ENCODE results near the gene HEXIM1. TPM values are rescaled to one million over a fixed set of nuclear protein-coding genes. Genes with fewer than 3 reads are reported as not detected.

HEXIM1 gene
- polyA plus RNA-seq, 3 donors from 2014 or later: 1.1 to 7.2 (median 3.0) TPM

- peaks cover 3 to 8% (median 6%) of the 10 kb centered on the region in 3 donors for H3K27me3 Mint-ChIP-seq (ENCODE audit: low read depth in 3 of 3)
- peak overlapping the region; percentile 23 to 74 (median 51) for H3K4me3 Mint-ChIP-seq
- peaks cover 28 to 35% of the 10 kb centered on the region in 2 donors for H3K4me1 Mint-ChIP-seq
- peak overlapping the region; percentile 86 to 97 (median 94) for H3K27ac Mint-ChIP-seq
- H3K9me3 Mint-ChIP-seq: no peaks in the 10 kb centered on the region
- DNase-seq: peak; percentile 76 to 81 (median 78)
- H3K36me3 Mint-ChIP-seq: no peaks in the 10 kb centered on the region
Measured at GRCh38 chr17:45170280-45170930, 22.1 kb downstream of the HEXIM1 start.

- H3K4me1 Mint-ChIP-seq: peaks cover 28 to 34% of the 10 kb centered on the region in 2 donors
- no peak for DNase-seq
- no peaks in the 10 kb centered on the region for H3K9me3 Mint-ChIP-seq
- peaks cover 3 to 8% (median 6%) of the 10 kb centered on the region in 3 donors for H3K27me3 Mint-ChIP-seq (ENCODE audit: low read depth in 3 of 3)
- H3K27ac Mint-ChIP-seq: peak overlapping the region; percentile 86 to 97 (median 94)
- no peaks in the 10 kb centered on the region for H3K36me3 Mint-ChIP-seq
- peak overlapping the region; percentile 23 to 74 (median 51) for H3K4me3 Mint-ChIP-seq
Measured at GRCh38 chr17:45170931-45171337, 22.7 kb downstream of the HEXIM1 start.

- H3K9me3 Mint-ChIP-seq: no peaks in the 10 kb centered on the region
- H3K36me3 Mint-ChIP-seq: no peaks in the 10 kb centered on the region
- H3K27me3 Mint-ChIP-seq (ENCODE audit: low read depth in 3 of 3): peaks cover 3 to 8% (median 6%) of the 10 kb centered on the region in 3 donors
- no peak for DNase-seq
- H3K4me3 Mint-ChIP-seq: peak overlapping the region; percentile 23 to 89 (median 51)
- H3K4me1 Mint-ChIP-seq: peaks cover 28 to 34% of the 10 kb centered on the region in 2 donors
- H3K27ac Mint-ChIP-seq: peak overlapping the region; percentile 86 to 97 (median 96)
Measured at GRCh38 chr17:45171338-45172231, 23.3 kb downstream of the HEXIM1 start.

- peak overlapping the region; percentile 86 to 97 (median 96) for H3K27ac Mint-ChIP-seq
- H3K9me3 Mint-ChIP-seq: no peaks in the 10 kb centered on the region
- peak overlapping the region; percentile 27 to 89 (median 86) for H3K4me3 Mint-ChIP-seq
- H3K27me3 Mint-ChIP-seq (ENCODE audit: low read depth in 3 of 3): peaks cover 3 to 8% (median 6%) of the 10 kb centered on the region in 3 donors
- H3K36me3 Mint-ChIP-seq: no peaks in the 10 kb centered on the region
- DNase-seq: no peak
- H3K4me1 Mint-ChIP-seq: peaks cover 28 to 34% of the 10 kb centered on the region in 2 donors
Measured at GRCh38 chr17:45172232-45172540, 23.9 kb downstream of the HEXIM1 start.

- Mint-ChIP-seq H3K36me3 (no peaks in the 10 kb centered on the region), H3K27me3 (ENCODE audit: low read depth in 3 of 3) (peaks cover 3 to 8% (median 6%) of the 10 kb centered on the region in 3 donors), H3K9me3 (no peaks in the 10 kb centered on the region), H3K4me1 (peaks cover 28 to 34% of the 10 kb centered on the region in 2 donors), H3K27ac (peak overlapping the region; percentile 86 to 98 (median 96)), H3K4me3 (peak overlapping the region; percentile 82 to 89 (median 86))
- peak; percentile 52 to 58 (median 54) for DNase-seq
Measured at GRCh38 chr17:45172541-45173286, 24.4 kb downstream of the HEXIM1 start.

- no peak overlapping the region for H3K4me3 Mint-ChIP-seq
- peak overlapping the region in 3 of 6 donors; percentile 26 to 57 (median 28) for H3K27ac Mint-ChIP-seq
- DNase-seq: no peak
- H3K36me3 Mint-ChIP-seq: no peaks in the 10 kb centered on the region
- H3K27me3 Mint-ChIP-seq (ENCODE audit: low read depth in 3 of 3): peaks cover 3 to 7% (median 6%) of the 10 kb centered on the region in 3 donors
- peaks cover 18 to 22% of the 10 kb centered on the region in 2 donors for H3K4me1 Mint-ChIP-seq
- H3K9me3 Mint-ChIP-seq: no peaks in the 10 kb centered on the region
Measured at GRCh38 chr17:45175759-45176115, 27.5 kb downstream of the HEXIM1 start.

- no peaks in the 10 kb centered on the region for H3K36me3 Mint-ChIP-seq
- H3K9me3 Mint-ChIP-seq: no peaks in the 10 kb centered on the region
- no peak overlapping the region for H3K27ac Mint-ChIP-seq
- H3K27me3 Mint-ChIP-seq (ENCODE audit: low read depth in 3 of 3): peaks cover 3 to 7% (median 4%) of the 10 kb centered on the region in 3 donors
- peaks cover 6 to 9% of the 10 kb centered on the region in 2 donors for H3K4me1 Mint-ChIP-seq
- no peak for DNase-seq
- H3K4me3 Mint-ChIP-seq: no peak overlapping the region
Measured at GRCh38 chr17:45177563-45177962, 29.3 kb downstream of the HEXIM1 start.

- Mint-ChIP-seq H3K27me3 (ENCODE audit: low read depth in 3 of 3) (peaks cover 0 to 7% (median 2%) of the 10 kb centered on the region in 3 donors), H3K9me3 (no peaks in the 10 kb centered on the region), H3K36me3 (no peaks in the 10 kb centered on the region), H3K4me3 (no peak overlapping the region), H3K4me1 (no peaks in the 10 kb centered on the region), H3K27ac (no peak overlapping the region)
- DNase-seq: no peak
Measured at GRCh38 chr17:45184144-45184543, 35.9 kb downstream of the HEXIM1 start.

- Mint-ChIP-seq H3K36me3 (no peaks in the 10 kb centered on the region), H3K4me1 (no peaks in the 10 kb centered on the region), H3K27ac (no peak overlapping the region), H3K4me3 (no peak overlapping the region), H3K27me3 (ENCODE audit: low read depth in 3 of 3) (peaks cover 0 to 4% (median 2%) of the 10 kb centered on the region in 3 donors), H3K9me3 (no peaks in the 10 kb centered on the region)
- DNase-seq: no peak
Measured at GRCh38 chr17:45186801-45187354, 38.6 kb downstream of the HEXIM1 start.

- Mint-ChIP-seq H3K4me1 (no peaks in the 10 kb centered on the region), H3K36me3 (no peaks in the 10 kb centered on the region), H3K27ac (no peak overlapping the region), H3K9me3 (no peaks in the 10 kb centered on the region), H3K27me3 (ENCODE audit: low read depth in 3 of 3) (peaks cover 0 to 2% (median 2%) of the 10 kb centered on the region in 3 donors), H3K4me3 (no peak overlapping the region)
- DNase-seq: no peak
Measured at GRCh38 chr17:45189009-45189408, 40.7 kb downstream of the HEXIM1 start.

GRCh38 chr17:45190503-45191255 lies 42.4 kb downstream of the HEXIM1 start:
- no peak for DNase-seq
- Mint-ChIP-seq H3K9me3 (no peaks in the 10 kb centered on the region), H3K36me3 (peaks cover 0 to 3% (median 0%) of the 10 kb centered on the region in 3 donors), H3K4me1 (no peaks in the 10 kb centered on the region), H3K27ac (no peak overlapping the region), H3K27me3 (ENCODE audit: low read depth in 3 of 3) (peaks cover 0 to 2% (median 2%) of the 10 kb centered on the region in 3 donors), H3K4me3 (no peak overlapping the region)

GRCh38 chr17:45195424-45195823 lies 47.1 kb downstream of the HEXIM1 start:
- H3K27me3 Mint-ChIP-seq (ENCODE audit: low read depth in 3 of 3): peaks cover 0 to 2% (median 2%) of the 10 kb centered on the region in 3 donors
- DNase-seq: no peak
- no peak overlapping the region for H3K27ac Mint-ChIP-seq
- H3K4me3 Mint-ChIP-seq: no peak overlapping the region
- no peaks in the 10 kb centered on the region for H3K4me1 Mint-ChIP-seq
- peaks cover 0 to 4% (median 0%) of the 10 kb centered on the region in 3 donors for H3K36me3 Mint-ChIP-seq
- H3K9me3 Mint-ChIP-seq: no peaks in the 10 kb centered on the region

GRCh38 chr17:45197108-45197507 lies 48.8 kb downstream of the HEXIM1 start:
- DNase-seq: no peak
- peaks cover 0 to 2% (median 2%) of the 10 kb centered on the region in 3 donors for H3K27me3 Mint-ChIP-seq (ENCODE audit: low read depth in 3 of 3)
- H3K9me3 Mint-ChIP-seq: no peaks in the 10 kb centered on the region
- peaks cover 0 to 4% (median 0%) of the 10 kb centered on the region in 3 donors for H3K36me3 Mint-ChIP-seq
- H3K27ac Mint-ChIP-seq: no peak overlapping the region
- peak overlapping the region in 1 of 5 donors; percentile 33 for H3K4me3 Mint-ChIP-seq
- H3K4me1 Mint-ChIP-seq: no peaks in the 10 kb centered on the region

All from immature natural killer cell (primary cell).